GM18907 (cell line): Measurements from ENCODE around the gene CTSE.
"Not testable (repeated sequence)": the region's sequence is repeated elsewhere in the genome, so short reads cannot be mapped to it uniquely, and the experiment has no call there.

ENCODE experiments used
- ATAC-seq: cut with Tn5 transposase; IDR thresholded peaks from one replicate; pipeline ENCODE4 v1.9.1; 2021; ENCODE audit warnings: mild to moderate bottlenecking, moderate library complexity; ENCODE audit not compliant: unreplicated experiment

CTSE gene

GRCh38 chr1:206023695-206024094, at the start of gene CTSE:
CTSE (minus strand) TSS chr1:206023895; CDS start chr1:206023791, 104 bp downstream.
- ATAC-seq = no peak

GRCh38 chr1:206070627-206071304, 47.1 kb upstream of the CTSE start:
- ATAC-seq = no peak

- ATAC-seq = no peak
These were observed 44.6 kb upstream of the CTSE start for GRCh38 chr1:206068314-206068713.

GRCh38 chr1:206067486-206068227, 44.0 kb upstream of the CTSE start:
- ATAC-seq = no peak

- peak; percentile 67 for ATAC-seq
These were observed 42.9 kb upstream of the CTSE start for GRCh38 chr1:206066479-206067171.

- no peak for ATAC-seq
These were observed 42.0 kb upstream of the CTSE start for GRCh38 chr1:206065547-206066145.

- not testable (repeated sequence) for ATAC-seq
These were observed 40.8 kb upstream of the CTSE start for GRCh38 chr1:206064501-206064900.

GRCh38 chr1:206064001-206064400, 40.3 kb upstream of the CTSE start:
- ATAC-seq = not testable (repeated sequence)

- no peak for ATAC-seq
These were observed 38.8 kb upstream of the CTSE start for GRCh38 chr1:206062464-206062863.

GRCh38 chr1:206060844-206061243, 37.1 kb upstream of the CTSE start:
- no peak for ATAC-seq

GRCh38 chr1:206059355-206059915, 35.7 kb upstream of the CTSE start:
- no peak for ATAC-seq

- no peak for ATAC-seq
These were observed 35.2 kb upstream of the CTSE start for GRCh38 chr1:206058927-206059292.

- not testable (repeated sequence) for ATAC-seq
These were observed 34.7 kb upstream of the CTSE start for GRCh38 chr1:206058289-206058926.

- ATAC-seq = not testable (repeated sequence)
These were observed 32.1 kb upstream of the CTSE start for GRCh38 chr1:206055639-206056323.

GRCh38 chr1:206055069-206055625, 31.5 kb upstream of the CTSE start:
- not testable (repeated sequence) for ATAC-seq

- ATAC-seq = not testable (repeated sequence)
These were observed 29.9 kb upstream of the CTSE start for GRCh38 chr1:206053616-206054015.

GRCh38 chr1:206052919-206053610, 29.4 kb upstream of the CTSE start, which contains the start of gene RHEX:
RHEX (plus strand) TSS chr1:206053173; CDS start chr1:206097829, 44,656 bp downstream.
- ATAC-seq = not testable (repeated sequence)

GRCh38 chr1:206052231-206052865, 28.7 kb upstream of the CTSE start:
- not testable (repeated sequence) for ATAC-seq
